Motor neuron (in vitro differentiated cells): ENCODE measurements around the gene DCAF7. TPM values are rescaled to one million over a fixed set of nuclear protein-coding genes. Genes with fewer than 3 reads are reported as not detected.

Source experiments
- ATAC-seq, 8 experiments: fragments of 200-7000 bp; cut with Tn5 transposase; replicated peaks in 6 of 8; 2 replicates each; pipeline ENCODE4 v1.8.0; 2021; ENCODE audit warnings: mild to moderate bottlenecking in 8 of 8, moderate library complexity in 8 of 8
- H3K27ac ChIP-seq, 2 donors: fragments of 250-450 bp; sonication (Bioruptor Pico); 2 replicates each; pipeline ENCODE4 v1.9.0; 2021; ENCODE audit warnings: antibody characterized with exemption in 2 of 2, mild to moderate bottlenecking in 2 of 2, moderate library complexity in 1 of 2
- H3K4me1 ChIP-seq, 2 donors: fragments of 250-450 bp; sonication (Bioruptor Pico); replicated peaks in 1 of 2; 2 replicates each; pipeline ENCODE4 v1.6.1; 2021; ENCODE audit warnings: antibody characterized with exemption in 2 of 2, mild to moderate bottlenecking in 2 of 2, moderate library complexity in 1 of 2
- H3K4me3 ChIP-seq, 5 donors: fragments of 250-450 bp; sonication (Bioruptor Pico); 2 replicates each; pipeline ENCODE4 v1.9.0; 2021; ENCODE audit warnings: antibody characterized with exemption in 5 of 5, mild to moderate bottlenecking in 5 of 5, moderate library complexity in 4 of 5
- WGBS, 10 experiments: fragments of 450-650 bp; shearing (Covaris generic); methylation state at CpG; one replicate each; pipeline ENCODE4 v1.0.0; 2022; 5-methylcytosine and 5-hydroxymethylcytosine counted together
- in situ Hi-C, 9 experiments: fragments of 400-800 bp; cut with MboI; loops; one replicate each; pipeline ENCODE4 v1.15.0; 2021; ENCODE audit warnings: low sequenced_read_pairs in 9 of 9, low pct_unique_long_range_greater_than_20kb in 2 of 9; ENCODE audit not compliant: unreplicated experiment in 9 of 9
- total RNA-seq, 8 experiments: library from RNA; unstranded; fragments of 300-600 nt; gene quantifications; 2 replicates each; pipeline versions ENCODE4 v1.2.3 to v1.2.4, GENCODE V29; 2022

The DCAF7 gene
- total RNA-seq, 8 experiments from 2014 or later = 31.5 to 79.4 (median 61.1) TPM

GRCh38 chr17:63516910-63517824 lies 33.1 kb upstream of the DCAF7 start:
- in situ Hi-C loops = no loop called here
- peak in 5 of 8 experiments; percentile 70 to 96 (median 87) for ATAC-seq

GRCh38 chr17:63517825-63518534 lies 32.3 kb upstream of the DCAF7 start:
- Histone ChIP-seq H3K4me1 (peaks cover 0 to 8% of the 10 kb centered on the region in 2 donors), H3K27ac (no peak overlapping the region), H3K4me3 (no peak overlapping the region)
- no peak for ATAC-seq
- WGBS, 10 experiments = 17 to 100% (median 75%) methylated on average over 1 to 8 of the region's 8 CpGs; no CpG with 5 or more reads in 1 of the 10 experiments
- in situ Hi-C loops = no loop called here

More at GRCh38 chr17:63516910-63517824, 33.1 kb upstream of the DCAF7 start:
- Histone ChIP-seq H3K27ac (no peak overlapping the region), H3K4me1 (peaks cover 0 to 5% of the 10 kb centered on the region in 2 donors), H3K4me3 (no peak overlapping the region)
- 0 to 89% (median 62%) methylated on average over 1 to 5 of the region's 6 CpGs; no CpG with 5 or more reads in 2 of the 10 experiments for WGBS, 10 experiments

GRCh38 chr17:63519116-63519881 lies 31.0 kb upstream of the DCAF7 start:
- in situ Hi-C loops = no loop called here
- Histone ChIP-seq H3K27ac (no peak overlapping the region), H3K4me1 (peaks cover 0 to 12% of the 10 kb centered on the region in 2 donors), H3K4me3 (no peak overlapping the region)
- ATAC-seq = no peak
- no CpG with 5 or more reads among the region's 1 CpG for WGBS, 10 experiments

GRCh38 chr17:63519972-63520882 lies 30.1 kb upstream of the DCAF7 start:
- peaks cover 0 to 12% of the 10 kb centered on the region in 2 donors for H3K4me1 ChIP-seq
- peak in 1 of 8 experiments; percentile 36 for ATAC-seq
- WGBS, 10 experiments = 0 to 57% (median 35%) methylated on average over 1 to 4 of the region's 5 CpGs; no CpG with 5 or more reads in 3 of the 10 experiments
- no peak overlapping the region for H3K27ac ChIP-seq
- no peak overlapping the region for H3K4me3 ChIP-seq
- in situ Hi-C loops = no loop called here

- H3K4me3 ChIP-seq = peak within 1 kb of the TSS; percentile 6 to 19 (median 14)
- 17 to 50% (median 20%) methylated on average over 1 to 2 of the region's 38 CpGs; no CpG with 5 or more reads in 7 of the 10 experiments for WGBS, 10 experiments
- H3K27ac ChIP-seq = no peak within 1 kb of the TSS
- ATAC-seq = peak in 4 of 8 experiments; percentile 11 to 63 (median 26)
- in situ Hi-C loops = no loop called here
- peaks cover 0 to 12% of the 10 kb centered on the region in 2 donors for H3K4me1 ChIP-seq
Observed at GRCh38 chr17:63523253-63523855, 26.9 kb upstream of the DCAF7 start, which contains the start of gene KCNH6. KCNH6 (plus strand) TSS chr17:63523358; CDS start chr17:63523414, 56 bp downstream.

- in situ Hi-C loops = no loop called here
- 50 to 83% (median 81%) methylated on average over 2 to 10 of the region's 14 CpGs; no CpG with 5 or more reads in 6 of the 10 experiments for WGBS, 10 experiments
- Histone ChIP-seq H3K27ac (no peak overlapping the region), H3K4me1 (peaks cover 0 to 12% of the 10 kb centered on the region in 2 donors), H3K4me3 (no peak overlapping the region)
- no peak for ATAC-seq
Observed at GRCh38 chr17:63524051-63524450, 26.2 kb upstream of the DCAF7 start.

GRCh38 chr17:63525190-63525946 lies 24.9 kb upstream of the DCAF7 start:
- Histone ChIP-seq H3K27ac (no peak overlapping the region), H3K4me3 (no peak overlapping the region), H3K4me1 (peaks cover 0 to 12% of the 10 kb centered on the region in 2 donors)
- in situ Hi-C loops = no loop called here
- ATAC-seq = no peak
- 50 to 100% (median 62%) methylated on average over 1 to 4 of the region's 6 CpGs; no CpG with 5 or more reads in 4 of the 10 experiments for WGBS, 10 experiments

- H3K4me1 ChIP-seq = peaks cover 9 to 19% of the 10 kb centered on the region in 2 donors
- H3K27ac ChIP-seq = no peak overlapping the region
- 0 to 90% (median 46%) methylated on average over 1 to 3 of the region's 5 CpGs; no CpG with 5 or more reads in 4 of the 10 experiments for WGBS, 10 experiments
- in situ Hi-C loops = no loop called here
- H3K4me3 ChIP-seq = no peak overlapping the region
- no peak for ATAC-seq
Observed at GRCh38 chr17:63526861-63527260, 23.4 kb upstream of the DCAF7 start.

- 0 to 100% (median 50%) methylated on average over 1 to 8 of the region's 9 CpGs; no CpG with 5 or more reads in 3 of the 10 experiments for WGBS, 10 experiments
- ATAC-seq = no peak
- Histone ChIP-seq H3K4me1 (peaks cover 9 to 16% of the 10 kb centered on the region in 2 donors), H3K27ac (no peak overlapping the region), H3K4me3 (no peak overlapping the region)
- in situ Hi-C loops = no loop called here
Observed at GRCh38 chr17:63528183-63528582, 22.1 kb upstream of the DCAF7 start.

- 17 to 100% (median 84%) methylated on average over 2 to 8 of the region's 26 CpGs; no CpG with 5 or more reads in 3 of the 10 experiments for WGBS, 10 experiments
- in situ Hi-C loops = no loop called here
Observed at GRCh38 chr17:63529711-63530556, 20.3 kb upstream of the DCAF7 start.

More at GRCh38 chr17:63529711-63530556, 20.3 kb upstream of the DCAF7 start:
- no peak overlapping the region for H3K27ac ChIP-seq
- ATAC-seq = no peak
- no peak overlapping the region for H3K4me3 ChIP-seq
- H3K4me1 ChIP-seq = peaks cover 9 to 12% of the 10 kb centered on the region in 2 donors
